ENCODE data around the gene IKBKG.
"Not testable (repeated sequence)": the region's sequence is repeated elsewhere in the genome, so short reads cannot be mapped to it uniquely, and the experiment has no call there.

Gene IKBKG, protein sequence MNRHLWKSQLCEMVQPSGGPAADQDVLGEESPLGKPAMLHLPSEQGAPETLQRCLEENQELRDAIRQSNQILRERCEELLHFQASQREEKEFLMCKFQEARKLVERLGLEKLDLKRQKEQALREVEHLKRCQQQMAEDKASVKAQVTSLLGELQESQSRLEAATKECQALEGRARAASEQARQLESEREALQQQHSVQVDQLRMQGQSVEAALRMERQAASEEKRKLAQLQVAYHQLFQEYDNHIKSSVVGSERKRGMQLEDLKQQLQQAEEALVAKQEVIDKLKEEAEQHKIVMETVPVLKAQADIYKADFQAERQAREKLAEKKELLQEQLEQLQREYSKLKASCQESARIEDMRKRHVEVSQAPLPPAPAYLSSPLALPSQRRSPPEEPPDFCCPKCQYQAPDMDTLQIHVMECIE

DNA sequence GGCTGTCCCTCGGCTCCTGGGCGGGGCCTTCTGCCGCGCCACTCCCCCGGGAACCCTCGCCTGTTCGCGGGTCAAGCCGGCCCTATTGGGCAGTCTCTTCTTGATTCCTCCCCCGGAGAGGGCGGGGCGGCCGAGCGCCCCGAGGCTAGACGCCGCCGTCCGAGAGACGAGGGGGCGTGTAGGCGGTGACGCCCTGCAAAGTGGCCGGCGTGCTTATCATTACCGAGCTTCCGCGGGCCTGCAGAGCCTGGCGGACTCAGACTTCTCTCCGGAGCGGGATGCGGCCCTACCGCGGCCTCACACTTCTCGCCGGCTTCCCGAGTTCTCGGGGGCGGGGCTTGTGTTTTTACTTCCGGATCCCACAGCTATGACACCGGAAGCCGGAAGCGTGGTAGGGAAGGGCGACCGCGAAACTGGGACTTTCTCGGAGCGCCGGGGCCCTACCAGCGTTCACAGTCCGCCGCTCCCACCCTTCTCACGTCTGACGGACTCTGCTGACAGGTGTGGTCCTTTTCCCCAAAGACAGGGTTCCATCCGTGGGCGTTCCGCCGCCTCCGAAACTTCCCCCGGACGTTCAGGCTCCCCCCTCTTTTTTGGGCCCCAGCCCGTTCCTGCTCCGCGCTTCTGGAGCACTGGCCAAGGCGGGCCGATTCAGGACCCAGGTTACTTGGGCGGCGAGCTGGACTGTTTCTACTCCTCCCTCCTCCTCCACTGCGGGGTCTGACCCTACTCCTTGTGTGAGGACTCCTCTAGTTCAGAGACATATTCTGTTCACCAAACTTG, at the start of gene IKBKG:
Gene IKBKG (plus strand): TSS at position 376 of the 783 bp plus-strand sequence. CDS start 4,383 bp downstream, outside the sequence.
- DNase-seq (ENCODE audit: low read depth), result peak; percentile 73

DNA sequence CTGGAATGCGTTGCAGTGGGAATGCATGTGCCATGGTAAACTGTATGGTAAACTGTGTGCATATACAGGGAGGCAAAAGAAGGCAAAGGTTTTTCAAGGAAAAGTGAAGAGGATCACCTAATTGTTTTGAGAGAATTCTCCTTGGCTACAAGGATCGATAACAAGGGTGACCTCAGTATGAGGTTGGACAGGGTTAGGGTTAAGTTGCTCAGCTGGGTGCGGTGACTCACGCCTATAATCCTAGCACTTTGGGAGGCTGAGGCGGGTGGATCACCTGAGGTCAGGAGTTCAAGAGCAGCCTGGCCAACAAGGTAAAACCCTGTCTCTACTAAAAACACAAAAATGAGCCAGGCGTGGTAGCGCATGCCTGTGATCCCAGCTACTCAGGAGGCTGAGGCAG, 46.0 kb upstream of the IKBKG start:
- not testable (repeated sequence) for DNase-seq (ENCODE audit: low read depth)

DNA sequence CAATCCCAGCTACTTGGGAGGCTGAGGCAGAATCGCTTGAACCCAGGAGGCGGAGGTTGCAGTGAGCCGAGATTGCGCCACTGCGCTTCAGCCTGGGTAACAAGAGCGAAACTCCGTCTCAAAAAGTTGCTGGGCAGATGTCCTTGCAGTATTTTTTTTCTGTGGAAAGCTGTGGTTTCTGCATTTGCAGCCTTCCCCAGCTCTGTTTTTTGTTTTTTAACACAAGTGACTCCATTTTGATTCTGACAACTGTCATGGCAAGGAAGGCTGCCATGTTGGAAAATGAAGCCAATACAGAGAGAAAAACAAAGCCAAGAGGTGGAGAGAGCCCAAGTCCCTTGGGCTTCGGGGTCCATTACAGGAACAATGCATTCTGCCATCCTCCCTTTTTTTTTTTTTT, 45.3 kb upstream of the IKBKG start:
- no peak for DNase-seq (ENCODE audit: low read depth)

DNA sequence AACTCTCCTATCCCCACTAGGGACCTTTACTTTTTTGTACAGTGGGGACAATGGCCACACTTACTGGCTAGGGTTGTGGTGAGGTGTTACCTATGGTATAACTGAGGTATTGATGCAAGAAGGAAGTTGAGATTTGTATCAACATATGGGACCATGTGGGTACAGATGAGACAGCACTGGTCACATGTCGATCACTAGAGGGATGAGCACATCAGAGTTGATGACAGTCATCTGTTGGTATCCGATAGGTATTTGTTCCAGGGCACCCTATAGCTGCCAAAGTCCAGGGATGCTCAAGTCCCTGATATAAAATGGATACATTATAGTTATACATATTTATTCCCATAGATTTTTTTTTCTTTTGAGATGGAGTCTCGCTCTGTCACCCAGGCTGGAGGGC, 44.4 kb upstream of the IKBKG start:
- no peak for DNase-seq (ENCODE audit: low read depth)

DNA sequence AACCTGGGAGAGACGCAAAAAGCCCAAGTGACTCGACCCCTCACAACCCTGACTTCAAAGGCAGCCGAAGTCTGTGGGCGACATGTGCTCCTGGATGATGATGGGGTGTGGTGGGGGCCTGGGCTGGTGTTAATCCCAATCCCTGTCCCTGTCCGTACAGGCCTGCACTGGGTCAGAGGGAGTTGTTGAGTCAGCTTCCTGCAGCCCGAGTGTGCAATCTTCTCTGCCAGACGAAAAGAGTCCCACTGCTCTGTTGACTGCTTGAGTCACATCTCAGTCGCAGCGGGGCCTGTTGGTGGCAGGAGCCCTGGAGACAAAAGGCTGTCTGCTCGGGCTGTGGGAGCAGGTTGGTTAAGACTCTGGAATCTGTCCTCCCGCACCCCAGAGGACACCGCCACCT, 41.7 kb upstream of the IKBKG start:
- no peak for DNase-seq (ENCODE audit: low read depth)

DNA sequence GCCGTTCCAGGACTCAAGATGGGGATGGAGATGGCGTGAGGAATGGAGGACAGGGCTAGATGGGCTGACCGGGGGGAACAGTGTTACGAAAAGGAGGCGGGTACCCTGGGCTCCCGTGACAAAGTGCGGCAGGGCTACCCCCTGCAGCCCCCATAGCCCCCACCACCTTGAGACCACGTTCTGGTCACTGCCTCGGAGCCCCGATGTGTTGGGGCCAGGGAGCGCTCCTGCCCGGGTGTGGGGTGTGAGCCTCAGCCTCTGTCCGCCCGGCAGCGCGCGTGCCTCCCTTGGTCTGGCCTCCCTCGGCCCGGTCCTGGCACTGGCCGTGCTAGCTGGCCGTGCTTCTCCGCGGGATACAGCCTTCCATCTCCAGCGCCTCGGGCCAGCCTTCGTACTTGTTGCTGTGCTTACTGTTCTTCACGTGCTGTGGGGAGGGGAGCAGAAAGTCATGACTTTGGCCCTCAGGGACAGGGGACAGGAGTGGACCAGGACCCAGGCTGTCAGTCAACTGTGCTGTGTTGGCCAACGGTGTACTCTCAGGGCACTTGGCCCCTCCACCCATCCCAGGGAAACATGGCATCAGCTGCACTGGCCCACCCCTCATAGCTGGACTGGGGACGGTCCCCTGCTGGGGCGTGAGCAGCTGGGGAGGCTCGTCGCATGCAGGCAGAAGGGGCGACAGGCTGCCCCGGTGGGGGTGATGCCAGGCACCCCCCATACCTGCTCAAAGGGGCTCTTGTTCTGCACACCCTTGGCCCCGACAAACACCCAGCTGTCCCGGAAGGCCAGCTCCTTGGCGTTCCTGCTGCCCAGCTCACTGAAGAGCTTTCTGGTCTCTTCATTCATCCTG, 40.7 kb upstream of the IKBKG start:
- DNase-seq (ENCODE audit: low read depth), result no peak

DNA sequence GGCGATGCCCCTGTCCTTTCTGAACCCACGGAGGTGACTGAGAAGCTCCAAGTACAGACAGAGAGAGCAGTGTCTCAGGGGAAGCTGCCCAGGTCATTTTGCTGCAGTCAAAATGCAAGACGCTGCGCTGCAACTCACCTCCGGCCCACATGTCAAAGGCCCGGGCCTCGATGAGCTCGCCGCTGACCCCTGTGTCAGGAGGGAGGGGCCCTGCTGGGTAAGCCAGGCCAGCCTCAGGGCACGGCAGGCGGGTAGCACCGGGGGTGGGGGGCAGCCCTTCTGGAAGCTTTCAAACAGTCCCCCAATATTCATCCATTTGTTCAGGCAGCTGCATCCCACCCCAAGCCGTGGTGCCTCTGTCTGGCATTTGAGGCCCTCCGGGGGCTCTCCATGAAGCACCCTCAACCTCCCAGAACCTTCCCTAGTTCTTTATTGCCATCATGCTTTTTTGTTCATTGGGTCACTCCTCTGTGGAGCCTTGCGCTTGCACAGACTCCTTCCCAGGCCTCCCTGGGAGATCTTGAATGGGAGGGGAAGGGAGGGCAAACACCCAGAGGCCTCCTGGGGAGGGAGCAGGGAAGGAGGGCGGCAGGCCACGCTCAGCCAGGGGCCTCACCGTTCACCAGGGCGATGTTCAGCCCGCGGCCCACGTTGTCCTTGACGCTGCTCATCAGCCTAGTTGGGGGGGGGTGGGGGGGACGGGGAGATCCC, 39.6 kb upstream of the IKBKG start:
- DNase-seq (ENCODE audit: low read depth), result no peak

DNA sequence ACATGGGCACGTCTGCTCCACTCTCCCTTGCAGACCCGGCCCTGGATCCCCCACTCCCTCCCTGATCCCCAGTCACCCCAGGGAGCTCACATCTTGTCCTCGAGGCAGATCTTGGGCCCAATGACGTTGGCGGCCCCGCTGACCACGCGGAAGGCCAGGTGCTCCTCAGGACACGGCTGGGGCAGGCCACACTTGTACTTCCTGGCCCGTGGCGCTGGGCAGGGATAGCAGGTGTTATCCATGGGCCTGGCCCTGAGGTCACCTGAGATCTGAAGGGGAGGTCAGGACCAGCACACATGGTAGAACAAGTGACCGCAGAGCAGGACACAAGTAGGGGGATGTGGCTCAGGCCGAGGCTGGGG, 39.1 kb upstream of the IKBKG start:
- no peak for DNase-seq (ENCODE audit: low read depth)

DNA sequence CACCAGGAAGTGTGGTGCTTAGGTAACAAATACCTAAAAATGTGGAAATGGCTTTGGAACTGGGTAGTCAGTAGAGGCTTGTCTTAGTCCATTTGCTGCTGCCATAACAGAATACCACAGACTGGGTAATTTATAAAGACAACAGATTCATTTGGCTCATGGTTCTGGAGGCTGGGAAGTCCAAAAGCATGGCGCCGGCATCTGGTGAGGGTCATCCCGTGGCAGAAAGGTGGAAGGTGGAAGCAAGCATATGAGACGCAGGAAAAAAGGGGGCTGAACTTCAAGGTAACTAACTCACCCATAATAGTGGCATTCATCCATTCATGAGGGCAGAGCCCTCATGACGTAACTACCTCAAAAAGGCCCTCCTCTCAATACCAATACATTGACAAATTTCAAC, 38.0 kb upstream of the IKBKG start:
- DNase-seq (ENCODE audit: low read depth), result no peak

DNA sequence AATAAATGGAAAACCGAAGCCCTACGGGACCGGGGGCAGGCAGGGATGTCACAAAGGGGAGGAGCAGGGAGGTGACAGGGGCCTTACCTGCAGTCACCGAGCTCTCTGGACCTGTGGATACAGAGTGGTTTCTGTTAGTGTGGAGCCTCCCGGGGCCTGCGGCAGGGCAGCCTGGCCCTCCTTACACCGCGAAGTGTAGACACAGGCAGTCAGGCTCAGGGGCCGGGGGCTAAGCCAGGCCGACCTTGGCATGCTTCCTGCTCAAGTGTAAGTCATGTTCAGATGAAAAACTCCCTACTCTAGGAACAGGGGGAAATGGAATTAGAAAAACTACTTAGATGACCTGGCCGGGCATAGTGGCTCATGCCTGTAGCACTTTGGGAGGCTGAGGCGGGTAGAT, 35.7 kb upstream of the IKBKG start:
- no peak for DNase-seq (ENCODE audit: low read depth)

DNA sequence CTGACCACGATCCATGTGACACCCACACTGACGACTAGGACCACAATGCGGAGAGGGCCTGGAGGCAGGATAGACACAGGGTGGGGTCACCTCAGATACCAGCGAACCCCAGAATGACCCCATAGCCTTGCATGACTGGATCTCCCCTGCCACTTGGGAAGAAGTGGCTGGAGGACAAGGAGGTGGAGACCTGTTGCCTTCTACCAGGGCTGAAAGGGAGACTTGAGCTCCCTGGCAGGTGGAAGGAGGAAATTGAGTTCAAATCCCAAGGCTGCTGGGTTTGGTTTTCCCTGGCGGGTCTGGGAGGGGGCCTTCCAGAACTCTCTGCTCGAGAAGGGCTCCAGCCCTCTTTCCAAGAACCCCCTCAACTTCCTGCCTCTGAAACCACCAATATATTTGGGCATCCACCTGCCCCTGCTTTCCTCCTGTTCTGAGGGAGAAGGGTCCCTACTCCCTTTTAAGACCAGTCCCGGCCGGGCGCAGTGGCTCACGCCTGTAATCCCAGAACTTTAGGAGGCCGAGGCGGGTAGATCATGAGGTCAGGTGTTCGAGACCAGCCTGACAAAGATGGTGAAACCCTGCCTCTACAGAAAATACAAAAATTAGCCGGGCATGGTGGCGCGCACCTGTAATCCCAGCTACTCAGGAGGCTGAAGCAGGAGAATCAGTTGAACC, 34.4 kb upstream of the IKBKG start:
- DNase-seq (ENCODE audit: low read depth), result no peak

DNA sequence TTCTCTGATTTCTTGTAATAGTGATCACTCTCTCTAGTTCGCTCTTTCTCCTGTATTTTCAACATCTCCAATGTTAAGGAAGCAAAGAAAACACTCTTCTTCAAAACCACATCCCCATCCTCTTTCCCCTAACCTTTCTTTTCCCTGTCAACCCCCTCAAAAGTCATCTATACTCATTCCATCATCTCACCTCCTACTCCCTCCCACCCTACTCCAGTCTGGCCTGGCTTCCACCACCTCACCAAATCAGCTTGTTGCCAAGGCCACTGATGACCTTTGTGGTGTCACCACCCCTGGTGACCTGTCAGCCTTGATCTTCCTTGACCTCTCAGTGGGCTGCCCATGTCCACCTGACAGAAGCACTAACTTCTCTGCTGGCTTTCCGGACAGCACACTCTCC, 33.7 kb upstream of the IKBKG start:
- DNase-seq (ENCODE audit: low read depth), result no peak

DNA sequence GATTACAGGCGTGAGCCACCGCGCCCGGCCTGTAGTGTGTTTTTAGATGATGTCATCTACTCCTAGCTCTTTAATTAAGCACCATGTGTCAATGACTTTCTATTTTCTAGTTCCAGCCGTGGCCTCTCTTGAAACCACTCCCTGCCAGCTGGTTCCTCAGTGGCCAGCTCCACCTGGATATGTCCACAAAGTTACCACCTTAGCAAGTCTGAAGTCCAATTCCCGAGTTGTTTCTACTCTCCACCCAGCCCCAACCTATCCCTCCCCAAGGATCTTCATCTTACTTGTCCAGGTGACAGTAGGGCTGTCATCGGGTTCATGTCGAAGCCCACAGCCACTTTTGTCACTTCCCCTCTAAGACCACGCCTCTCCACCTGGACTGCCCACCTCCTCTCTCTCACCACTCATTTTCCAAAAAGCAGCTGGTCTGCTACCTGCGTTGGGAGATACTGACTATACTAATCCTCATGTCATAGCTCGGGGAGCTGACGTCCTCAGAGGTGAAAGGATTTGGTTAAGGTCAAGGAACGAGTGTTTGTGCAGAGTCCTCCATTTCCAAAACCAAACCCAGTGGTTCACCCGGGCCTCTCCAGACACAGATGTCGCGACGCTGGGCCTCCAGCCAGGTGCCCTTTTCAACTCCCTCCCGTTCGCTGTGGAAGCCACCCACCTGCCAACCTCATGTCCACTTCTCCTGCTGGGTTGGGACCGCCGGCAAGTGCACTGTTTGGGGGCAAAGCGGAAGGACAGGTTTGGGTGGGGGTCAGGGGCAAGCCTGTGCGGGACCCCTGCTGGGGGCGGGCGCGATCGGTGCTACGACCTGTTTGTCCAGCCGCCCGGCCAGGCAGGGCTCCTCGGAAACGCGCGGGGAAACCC, 32.1 kb upstream of the IKBKG start:
- DNase-seq (ENCODE audit: low read depth), result no peak

DNA sequence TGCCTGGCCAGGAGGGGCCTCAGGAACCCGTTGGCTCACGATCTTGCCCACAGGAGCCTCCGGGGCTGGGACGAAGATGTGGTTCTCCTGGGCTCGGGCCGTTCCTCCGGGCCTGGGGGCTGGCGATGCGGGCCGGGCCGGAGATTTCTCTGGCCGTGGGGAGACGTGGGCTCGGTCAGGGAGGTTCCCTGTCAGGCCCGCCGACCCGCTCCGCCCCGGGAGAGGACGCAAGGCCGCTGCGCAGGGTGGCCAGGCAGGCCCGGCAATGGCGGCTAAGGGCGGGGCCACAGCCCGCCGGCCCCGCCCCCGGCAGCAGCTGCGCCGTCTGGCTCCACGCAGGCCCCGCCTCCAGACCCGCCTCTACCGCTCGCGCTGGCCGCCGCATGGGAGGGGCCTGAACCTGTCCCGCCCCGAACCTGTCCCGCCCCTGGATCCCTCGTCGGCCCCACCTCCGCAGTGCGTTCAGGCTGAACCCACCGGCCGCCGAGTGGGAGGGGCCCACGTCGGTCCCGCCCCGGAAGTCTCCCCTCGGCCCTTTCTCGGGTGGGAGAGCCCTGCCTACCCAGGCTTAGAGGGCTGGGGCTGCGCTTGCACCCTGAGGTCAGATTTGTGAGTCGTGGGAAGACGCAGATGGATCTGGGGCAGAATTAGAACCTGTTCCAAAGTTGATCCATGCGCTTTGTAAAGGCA, 31.3 kb upstream of the IKBKG start, which contains the start of gene FAM3A:
Gene FAM3A (minus strand): TSS at position 267 of the 690 bp plus-strand sequence. CDS start 460 bp downstream, outside the sequence.
- DNase-seq (ENCODE audit: low read depth), result peak; percentile 64

DNA sequence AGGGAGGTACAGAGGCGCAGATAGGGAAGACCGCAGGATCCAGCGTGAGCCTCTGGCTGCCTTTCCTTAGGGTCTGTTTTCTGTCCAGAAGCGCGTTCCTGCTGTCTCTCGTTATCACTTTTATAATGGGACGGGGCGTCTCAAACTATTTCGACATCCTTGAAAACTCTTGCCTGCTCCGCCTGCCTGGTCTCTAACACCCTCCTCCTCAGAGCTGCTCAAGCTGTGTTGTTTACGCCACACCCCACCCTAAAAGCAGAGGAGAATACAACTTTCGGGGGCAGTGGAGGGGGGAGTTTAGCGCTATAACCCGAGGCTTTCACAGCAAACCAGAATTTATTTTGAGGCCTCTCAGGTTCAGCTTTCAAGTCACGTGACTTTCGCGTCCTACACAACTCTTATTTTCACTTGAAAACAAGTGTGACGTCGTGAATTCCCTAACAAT, 30.7 kb upstream of the IKBKG start:
- no peak for DNase-seq (ENCODE audit: low read depth)

DNA sequence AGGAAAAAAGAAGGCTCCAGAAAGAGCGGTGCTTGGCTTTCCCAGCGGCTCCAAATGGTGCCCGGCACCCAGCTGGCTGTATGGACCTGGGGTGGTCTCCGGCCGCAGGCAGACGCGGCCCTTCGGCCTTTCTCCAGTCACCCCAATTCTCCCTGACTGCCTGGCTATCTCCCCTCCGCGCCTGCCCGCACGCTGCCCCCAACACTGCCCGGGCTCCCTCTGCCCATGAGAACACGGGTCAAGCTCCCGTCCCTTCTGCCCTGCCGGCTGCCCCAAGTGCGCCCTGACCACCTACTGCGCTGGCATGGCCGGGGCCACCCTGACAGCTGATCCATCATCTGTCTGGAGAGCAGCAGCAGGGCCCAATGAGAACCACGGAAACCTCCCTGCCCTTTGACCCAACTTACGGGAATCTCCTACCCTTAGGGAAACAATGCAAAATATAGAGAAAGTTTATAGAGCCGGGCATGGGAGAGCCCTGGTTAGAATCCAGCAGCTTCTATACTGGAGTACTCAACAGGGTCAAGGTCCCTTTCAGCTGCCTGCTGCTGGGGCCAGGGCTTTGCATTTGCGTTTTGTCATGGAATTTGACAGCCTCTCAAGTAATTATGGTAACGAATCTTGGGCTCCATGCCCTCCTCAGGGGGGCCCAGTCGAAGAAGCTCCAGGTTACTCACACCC, 30.2 kb upstream of the IKBKG start:
- no peak for DNase-seq (ENCODE audit: low read depth)

DNA sequence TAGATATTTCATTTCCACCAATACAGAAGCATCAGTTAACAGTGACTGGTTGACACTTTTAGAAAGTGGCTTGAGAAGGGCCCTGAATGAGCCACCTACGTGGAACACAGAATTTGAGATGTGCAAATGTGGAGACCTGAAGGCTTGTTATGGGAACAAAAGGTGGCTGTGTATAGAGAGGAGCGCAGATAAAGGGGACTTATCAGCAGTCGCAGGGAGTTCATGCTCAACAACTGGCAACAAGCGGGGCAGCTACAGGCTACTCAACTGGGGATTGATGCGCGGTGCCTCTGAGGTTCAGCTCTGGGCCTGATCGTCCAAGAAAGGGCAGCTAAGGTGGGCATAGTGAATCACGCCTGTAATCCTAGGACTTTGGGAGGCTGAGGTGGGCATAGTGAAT, 28.0 kb upstream of the IKBKG start:
- DNase-seq (ENCODE audit: low read depth), result no peak

DNA sequence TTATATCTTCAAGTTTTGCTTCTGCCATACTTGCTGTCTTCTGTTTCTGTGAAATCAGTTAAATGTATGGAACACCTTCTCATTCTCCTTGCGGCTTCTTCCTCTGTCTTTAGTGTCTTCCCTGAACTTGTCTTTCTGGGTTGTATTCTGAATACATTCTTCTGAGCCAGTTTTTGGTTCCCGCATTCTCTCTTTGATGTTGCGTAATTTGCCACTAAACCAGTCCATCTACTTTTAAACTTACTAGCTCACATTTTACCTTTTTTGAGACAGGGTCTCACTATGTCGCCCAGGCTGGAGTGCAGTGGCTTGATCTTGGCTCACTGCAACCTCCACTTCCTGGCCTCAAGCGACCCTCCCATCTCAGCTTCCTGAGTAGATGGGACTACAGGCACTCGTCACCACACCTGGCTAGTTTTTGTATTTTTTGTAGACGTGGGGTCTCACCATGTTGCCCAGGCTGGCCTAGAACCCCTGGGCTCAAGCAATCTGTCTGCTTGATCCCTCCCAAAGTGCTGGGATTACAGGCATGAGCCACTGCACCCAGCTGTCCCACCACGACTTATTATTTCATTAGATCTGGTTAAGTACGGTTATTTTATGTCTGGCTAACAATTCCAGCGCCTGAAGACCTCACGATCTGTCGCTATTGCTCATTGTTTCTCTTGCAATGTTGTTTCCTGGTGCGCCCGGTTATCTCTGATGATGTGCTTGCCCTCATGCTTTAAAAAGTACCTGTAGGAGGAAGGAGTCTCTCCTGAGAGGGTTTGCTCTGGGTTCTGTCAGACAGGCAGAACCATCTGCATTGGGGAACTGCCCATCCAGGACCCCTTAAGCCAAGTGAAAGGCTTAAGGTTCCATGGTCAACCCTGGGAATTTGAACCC, 21.6 kb upstream of the IKBKG start:
- DNase-seq (ENCODE audit: low read depth), result no peak
